SK-N-MC (cell line): ENCODE measurements around the gene CAMK2A.

ENCODE experiments used
- DNase-seq: peaks from one replicate; pipeline ENCODE4 v3.0.0-alpha.2; 2011; ENCODE audit warnings: low read depth, low spot score
- H3K27ac ChIP-seq: fragments of 200-600 bp; sonication (generic); 2 replicates; pipeline ENCODE4 v1.5.1; 2016; ENCODE audit warnings: mixed run types
- H3K36me3 ChIP-seq: fragments of 200-600 bp; sonication (generic); 2 replicates; pipeline ENCODE4 v1.6.1; 2017; ENCODE audit warnings: antibody characterized with exemption, low read length, mixed read lengths; ENCODE audit not compliant: insufficient read depth
- H3K4me3 ChIP-seq: fragments of 200-600 bp; sonication (generic); 2 replicates; pipeline ENCODE4 v1.5.1; 2016
- H3K9ac ChIP-seq: fragments of 200-600 bp; sonication (generic); 2 replicates; pipeline ENCODE4 v1.8.0; 2017; ENCODE audit warnings: mixed run types, mixed read lengths; ENCODE audit not compliant: insufficient read length
- H3K9me3 ChIP-seq: fragments of 200-600 bp; sonication (generic); 2 replicates; pipeline ENCODE4 v1.6.1; 2017; ENCODE audit warnings: low read depth, mild to moderate bottlenecking, antibody characterized with exemption, low read length, moderate library complexity, mixed read lengths
- EZH2 ChIP-seq: fragments of 200-600 bp; sonication (generic); IDR thresholded peaks from one replicate; pipeline ENCODE4 v1.6.1; 2017; ENCODE audit warnings: antibody characterized with exemption
- FOXP2 ChIP-seq: optimal IDR thresholded peaks from 2 replicates; pipeline ENCODE3; 2011; ENCODE audit warnings: mild to moderate bottlenecking, moderate library complexity; ENCODE audit not compliant: insufficient read depth; ENCODE audit errors: extremely low read length, control extremely low read depth
- POLR2AphosphoS5 ChIP-seq: IDR thresholded peaks from 2 replicates; pipeline ENCODE4 v1.6.1; 2012; ENCODE audit warnings: mild to moderate bottlenecking, low read depth, low read length, borderline replicate concordance

CAMK2A gene

DNA sequence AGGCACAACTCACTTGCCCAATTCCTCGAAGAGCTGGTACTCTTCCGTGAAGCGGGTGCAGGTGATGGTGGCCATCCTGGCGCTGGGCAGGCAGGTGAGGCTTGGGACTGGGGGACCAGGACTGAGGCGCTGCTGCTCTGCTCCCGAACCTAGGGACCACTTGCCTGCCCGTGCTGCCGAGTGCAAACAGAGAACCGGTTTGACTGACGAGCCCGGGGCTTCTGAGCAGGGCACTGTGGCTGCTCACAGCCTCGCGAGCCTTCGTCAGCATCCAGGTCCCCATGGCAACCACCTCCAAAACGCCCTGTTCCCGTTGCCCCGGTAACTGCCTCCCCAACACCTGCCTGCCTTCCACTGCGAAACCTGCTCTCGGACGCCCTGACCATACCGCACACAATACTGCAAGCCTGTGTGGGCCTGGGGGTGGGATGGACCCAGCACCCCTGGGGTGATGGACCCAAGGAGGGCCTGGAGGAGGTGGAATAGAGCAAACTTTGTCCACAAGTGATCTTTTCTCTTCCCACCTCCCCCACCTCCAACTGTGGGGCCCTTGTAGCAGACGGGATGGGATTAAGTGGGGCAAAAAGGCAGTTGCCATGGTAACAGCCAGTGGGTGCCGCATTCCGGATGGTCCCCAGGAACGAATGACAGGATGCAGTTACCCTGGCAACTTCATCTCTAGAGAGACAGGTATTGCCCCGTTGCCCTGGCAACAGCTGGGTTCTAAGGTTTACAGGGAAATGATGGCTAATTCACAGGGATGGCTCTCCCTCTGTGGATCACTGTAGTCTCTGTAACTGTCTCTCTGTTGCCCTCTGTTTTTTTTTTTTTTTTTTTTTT is at the start of gene CAMK2A:
CAMK2A (minus strand) TSS at position 223 of the 840 bp plus-strand sequence; CDS start at position 75, 148 bp downstream.
- Histone ChIP-seq H3K9me3 (no peaks in the 10 kb centered on the region), H3K9ac (no peak within 1 kb of the TSS), H3K36me3 (no peaks in the 10 kb centered on the region), H3K4me3 (no peak within 1 kb of the TSS), H3K27ac (no peak within 1 kb of the TSS)
- DNase-seq = no peak
- TF ChIP-seq EZH2 = no peak
- no peak for TF ChIP-seq FOXP2
- TF ChIP-seq POLR2AphosphoS5 = no peak

DNA sequence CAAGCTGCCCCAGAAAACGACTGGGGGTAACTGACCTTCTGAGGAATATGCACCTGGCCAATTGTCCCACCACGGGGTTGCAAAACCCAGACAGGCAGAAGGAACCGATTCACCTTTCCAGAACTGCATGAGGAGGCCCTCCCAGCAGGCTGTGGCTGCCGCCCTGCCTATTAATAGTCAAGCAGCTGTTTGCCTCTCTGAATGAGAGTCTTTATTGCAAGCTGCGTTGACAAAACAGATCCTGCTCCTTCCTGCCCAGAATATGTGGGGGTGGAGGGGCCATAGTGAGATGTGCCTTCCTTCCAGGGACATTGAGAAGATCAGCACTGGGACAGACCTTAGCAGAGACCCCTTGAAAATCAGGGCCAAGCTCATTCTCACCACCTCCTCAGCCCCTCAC is 49.6 kb upstream of the CAMK2A start:
- DNase-seq = no peak
- Histone ChIP-seq H3K36me3 (no peaks in the 10 kb centered on the region), H3K9ac (no peak overlapping the region), H3K9me3 (no peaks in the 10 kb centered on the region), H3K27ac (no peak overlapping the region), H3K4me3 (no peak overlapping the region)
- TF ChIP-seq EZH2 (no peak), POLR2AphosphoS5 (no peak), FOXP2 (no peak)

- no peaks in the 10 kb centered on the region for H3K36me3 ChIP-seq
- DNase-seq = no peak
Measured at GRCh38 chr5:150338546-150338945, 49.0 kb upstream of the CAMK2A start.

DNA sequence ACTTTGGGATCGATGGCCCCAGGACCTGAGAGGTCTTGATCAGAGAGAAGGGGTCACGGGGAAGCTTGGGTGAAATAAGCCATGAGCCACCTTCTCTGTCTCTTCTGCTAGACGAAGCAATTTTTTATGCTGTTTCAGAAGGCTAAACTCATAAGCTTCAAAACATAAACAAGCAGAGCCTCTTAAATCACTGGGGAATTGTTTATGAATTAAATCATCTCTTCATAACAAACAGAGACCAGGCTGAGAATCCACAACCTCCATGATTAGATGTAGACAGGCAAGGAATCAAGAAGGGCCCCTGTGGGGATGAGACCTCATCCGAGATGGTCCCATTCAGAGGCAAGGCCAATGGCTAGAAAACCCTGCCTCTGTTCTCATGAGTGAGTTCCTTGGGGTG is 46.2 kb upstream of the CAMK2A start:
- no peak for DNase-seq
- no peak for TF ChIP-seq EZH2
- TF ChIP-seq FOXP2 = no peak
- TF ChIP-seq POLR2AphosphoS5 = no peak
- no peaks in the 10 kb centered on the region for H3K9me3 ChIP-seq
- H3K36me3 ChIP-seq = no peaks in the 10 kb centered on the region
- H3K9ac ChIP-seq = no peak overlapping the region
- no peak overlapping the region for H3K27ac ChIP-seq
- no peak overlapping the region for H3K4me3 ChIP-seq

More at GRCh38 chr5:150338546-150338945, 49.0 kb upstream of the CAMK2A start:
- no peak overlapping the region for H3K9ac ChIP-seq
- H3K9me3 ChIP-seq = no peaks in the 10 kb centered on the region
- no peak overlapping the region for H3K27ac ChIP-seq
- no peak overlapping the region for H3K4me3 ChIP-seq
- TF ChIP-seq POLR2AphosphoS5 (no peak), FOXP2 (no peak), EZH2 (no peak)

- no peak overlapping the region for H3K9ac ChIP-seq
- H3K4me3 ChIP-seq = no peak overlapping the region
- H3K27ac ChIP-seq = no peak overlapping the region
- DNase-seq = no peak
- TF ChIP-seq FOXP2 (no peak), POLR2AphosphoS5 (no peak), EZH2 (no peak)
- H3K9me3 ChIP-seq = no peaks in the 10 kb centered on the region
- no peaks in the 10 kb centered on the region for H3K36me3 ChIP-seq
Measured at GRCh38 chr5:150333400-150333799, 43.8 kb upstream of the CAMK2A start.

DNA sequence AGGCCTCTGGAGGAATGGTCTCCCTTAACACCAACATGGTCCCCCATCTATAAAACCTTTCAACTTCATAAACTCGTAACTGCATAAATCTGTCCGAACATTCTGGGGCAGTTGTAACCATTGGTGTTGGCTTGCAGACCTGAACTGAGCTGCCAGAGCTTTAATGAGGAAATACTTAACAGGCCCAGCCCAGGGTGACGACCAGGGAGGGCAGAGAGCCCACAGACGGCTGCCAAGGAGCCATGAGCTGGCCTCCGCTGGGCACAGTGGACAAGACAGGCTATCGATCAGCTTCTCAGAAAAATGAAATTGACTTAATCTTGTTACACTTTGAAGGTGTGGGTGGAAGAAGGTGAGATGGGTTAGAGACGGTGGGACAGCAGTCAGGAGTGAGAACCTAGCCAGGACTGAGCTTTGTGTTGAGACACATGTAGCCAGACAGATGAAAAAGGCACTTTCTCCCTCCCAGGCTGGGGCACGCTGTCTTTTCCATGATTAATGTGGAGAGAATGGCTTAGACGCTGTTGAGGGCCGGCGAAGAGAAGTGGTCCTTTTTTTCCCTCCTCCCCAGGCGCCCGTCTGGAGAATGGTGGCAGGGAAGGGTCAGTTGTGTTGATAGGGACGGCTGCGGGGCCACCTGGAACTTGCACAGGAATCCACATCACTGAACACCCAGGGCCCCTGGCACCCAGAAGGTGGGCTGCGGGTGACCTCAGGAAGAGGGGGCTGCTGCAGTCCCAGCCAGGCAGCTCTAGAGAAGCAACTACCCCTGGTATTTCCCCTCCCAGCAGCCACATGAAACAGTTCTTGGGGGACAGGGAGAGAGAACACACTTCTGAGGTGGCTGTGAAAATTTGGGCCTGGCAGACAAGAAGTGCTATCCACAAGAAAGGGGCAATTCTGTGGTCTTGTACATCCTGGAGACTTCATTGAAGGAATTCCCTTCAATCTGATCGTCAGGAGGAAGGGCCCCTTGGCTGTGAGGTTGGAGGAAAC is 40.6 kb upstream of the CAMK2A start:
- Histone ChIP-seq H3K27ac (no peak overlapping the region), H3K4me3 (no peak overlapping the region), H3K9ac (no peak overlapping the region), H3K9me3 (no peaks in the 10 kb centered on the region), H3K36me3 (no peaks in the 10 kb centered on the region)
- no peak for DNase-seq
- no peak for TF ChIP-seq FOXP2
- TF ChIP-seq POLR2AphosphoS5 = no peak
- TF ChIP-seq EZH2 = no peak

DNA sequence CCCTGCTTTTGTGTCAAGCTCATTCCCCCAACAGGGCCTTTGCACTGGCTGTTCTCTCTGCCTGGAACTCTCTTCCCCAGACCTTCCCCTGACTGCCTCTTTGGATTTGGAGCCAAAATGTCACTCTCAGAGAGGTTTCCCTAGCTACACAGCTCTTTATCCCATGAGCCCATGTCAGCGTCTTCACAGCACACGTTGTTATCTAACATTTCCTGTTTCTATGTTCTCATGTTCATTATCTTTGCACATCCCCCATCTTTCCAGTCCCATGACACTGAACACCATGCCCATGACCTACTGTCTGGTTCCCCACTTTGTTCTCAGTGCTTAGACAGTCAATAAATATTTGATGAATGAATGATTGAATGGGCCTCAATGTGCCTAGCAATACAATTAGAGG is 39.5 kb upstream of the CAMK2A start:
- no peak for DNase-seq
- H3K27ac ChIP-seq = no peak overlapping the region

DNA sequence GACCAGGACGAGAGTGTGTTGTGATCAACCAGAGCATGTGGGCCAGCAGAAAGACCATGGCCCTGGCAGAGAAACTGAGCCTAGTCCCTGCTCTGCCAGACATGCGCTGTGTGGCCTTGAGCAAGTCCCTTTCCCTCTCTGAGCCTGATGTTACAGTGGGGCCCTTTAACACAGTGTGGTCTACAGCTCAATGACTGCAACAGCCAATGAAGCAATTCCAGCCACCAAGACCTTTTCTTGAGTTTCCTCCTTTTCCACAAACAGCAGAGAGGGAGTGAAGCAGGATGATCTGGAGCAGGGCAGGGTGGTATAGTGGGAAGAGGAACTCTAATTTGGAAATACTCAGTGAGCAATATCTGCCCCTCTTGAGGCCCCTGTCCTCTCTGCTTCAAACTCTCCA is 38.9 kb upstream of the CAMK2A start:
- DNase-seq = no peak
- Histone ChIP-seq H3K36me3 (no peaks in the 10 kb centered on the region), H3K9ac (no peak overlapping the region), H3K9me3 (no peaks in the 10 kb centered on the region), H3K4me3 (no peak overlapping the region), H3K27ac (no peak overlapping the region)
- no peak for TF ChIP-seq EZH2
- TF ChIP-seq POLR2AphosphoS5 = no peak
- TF ChIP-seq FOXP2 = no peak

More for the DNA sequence above, 39.5 kb upstream of the CAMK2A start:
- H3K9me3 ChIP-seq = no peaks in the 10 kb centered on the region
- no peak overlapping the region for H3K9ac ChIP-seq
- TF ChIP-seq FOXP2 (no peak), EZH2 (no peak), POLR2AphosphoS5 (no peak)
- H3K4me3 ChIP-seq = no peak overlapping the region
- H3K36me3 ChIP-seq = no peaks in the 10 kb centered on the region
